ELF-1 (cell line): ENCODE measurements around the gene MAU2.
"Not testable (repeated sequence)": the region's sequence is repeated elsewhere in the genome, so short reads cannot be mapped to it uniquely, and the experiment has no call there.

ENCODE experiments used
- DNase-seq: peaks from one replicate; pipeline ENCODE4 v3.0.0-alpha.2; 2016; ENCODE audit warnings: low read depth, low spot score

Gene MAU2

DNA sequence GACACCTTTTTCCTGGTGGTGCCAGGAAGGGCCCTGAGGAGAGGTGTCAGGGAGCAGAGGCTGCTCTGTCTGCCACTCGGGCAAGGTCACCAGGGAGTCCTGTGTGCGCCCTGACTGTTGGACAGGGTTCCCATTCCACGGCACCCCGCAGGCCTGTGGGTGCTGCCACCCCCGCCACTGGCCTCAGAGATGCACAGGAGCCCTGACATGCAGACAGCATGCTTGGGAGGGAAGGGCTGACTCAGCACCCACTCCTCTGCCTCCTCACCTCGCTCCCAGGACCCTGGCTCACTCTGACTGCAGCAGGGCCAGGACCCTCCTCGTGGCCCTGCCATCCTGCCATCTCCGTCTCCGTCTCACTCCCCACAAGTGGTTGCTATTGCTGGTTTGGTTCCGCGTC, 25.3 kb downstream of the MAU2 start:
- no peak for DNase-seq

GRCh38 chr19:19347401-19348110, 26.9 kb downstream of the MAU2 start:
- no peak for DNase-seq

GRCh38 chr19:19348266-19348665, 27.6 kb downstream of the MAU2 start:
- DNase-seq: no peak

DNA sequence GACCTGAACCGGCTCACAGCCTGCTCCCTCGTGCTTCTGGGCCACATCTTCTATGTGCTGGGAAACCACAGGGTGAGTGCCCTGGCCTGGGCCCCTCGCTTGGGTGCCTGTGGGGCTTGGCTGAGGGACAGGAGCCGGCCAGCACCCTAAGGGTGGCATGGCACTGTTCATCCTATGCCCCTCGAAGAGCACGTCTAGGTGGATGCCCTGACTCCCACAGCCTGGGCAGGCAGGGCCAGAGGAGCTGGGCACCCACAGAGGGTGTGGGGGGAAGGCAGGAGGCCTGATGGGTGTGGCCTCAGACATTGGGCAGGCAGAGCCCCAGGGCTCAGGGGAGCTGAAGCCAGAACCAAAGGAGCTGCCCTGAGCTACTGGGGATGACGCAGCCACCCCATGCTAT, 28.7 kb downstream of the MAU2 start:
- no peak for DNase-seq

- not testable (repeated sequence) for DNase-seq
Measured at GRCh38 chr19:19350756-19351155, 30.1 kb downstream of the MAU2 start.

GRCh38 chr19:19352823-19353222, 32.2 kb downstream of the MAU2 start:
- DNase-seq: no peak

DNA sequence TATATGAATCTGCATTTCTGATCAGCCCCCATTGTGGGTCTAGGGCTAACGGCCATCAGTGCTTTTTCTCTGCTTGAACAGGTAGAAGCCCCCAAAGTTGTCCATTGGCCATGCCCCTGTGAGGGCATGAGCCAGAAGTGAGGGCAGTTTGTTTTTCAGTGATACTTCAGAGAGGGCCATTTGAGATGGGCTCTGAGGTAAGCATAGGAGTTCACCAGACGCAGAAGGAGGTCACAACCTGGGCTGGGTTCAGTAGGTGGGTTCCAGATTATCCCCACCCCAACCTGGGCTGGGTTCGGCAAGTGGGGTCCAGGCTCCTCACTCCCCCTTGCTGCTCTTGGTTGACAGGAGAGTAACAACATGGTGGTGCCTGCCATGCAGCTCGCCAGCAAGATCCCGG, 33.4 kb downstream of the MAU2 start:
- no peak for DNase-seq

DNA sequence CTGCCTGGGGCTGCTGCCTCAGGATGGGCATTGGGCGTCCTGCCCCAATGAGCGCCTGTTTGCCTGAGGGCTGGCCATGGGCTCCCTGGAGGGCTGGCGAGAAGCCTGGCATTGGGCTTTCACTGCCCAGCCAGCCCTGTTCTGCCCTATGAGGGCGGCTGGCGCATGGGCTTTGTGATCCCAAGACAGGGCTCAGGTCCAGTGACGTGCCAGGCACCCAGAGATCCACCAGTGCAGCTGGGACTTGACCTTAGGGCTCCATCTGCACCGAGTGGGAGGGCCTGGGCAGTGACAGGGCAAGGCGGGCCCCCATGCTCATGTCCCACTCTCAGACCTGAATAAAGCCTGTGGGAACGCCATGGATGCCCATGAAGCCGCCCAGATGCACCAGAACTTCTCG, 34.3 kb downstream of the MAU2 start:
- no peak for DNase-seq

GRCh38 chr19:19355606-19356139, 35.0 kb downstream of the MAU2 start:
- no peak for DNase-seq

DNA sequence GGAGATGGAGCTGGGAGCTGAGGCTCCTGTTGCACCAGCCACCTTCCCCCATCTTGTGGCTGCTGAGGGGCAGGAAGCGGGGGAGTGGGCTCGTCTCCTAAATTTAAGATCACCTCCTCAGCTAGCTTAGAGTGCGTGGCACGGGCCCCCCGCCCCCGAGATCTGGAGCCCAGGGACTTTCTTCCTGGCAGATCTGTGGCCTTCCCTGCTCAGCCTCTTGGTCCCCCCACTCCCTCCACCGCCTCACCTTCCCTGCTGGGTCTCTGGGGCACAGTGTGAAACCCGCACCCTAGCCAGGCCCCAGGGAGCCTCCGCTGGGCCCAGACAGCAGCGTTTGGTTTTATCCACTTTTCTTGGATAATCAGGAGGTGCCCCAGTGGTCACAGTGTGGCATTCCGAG, 35.9 kb downstream of the MAU2 start:
- DNase-seq: no peak

DNA sequence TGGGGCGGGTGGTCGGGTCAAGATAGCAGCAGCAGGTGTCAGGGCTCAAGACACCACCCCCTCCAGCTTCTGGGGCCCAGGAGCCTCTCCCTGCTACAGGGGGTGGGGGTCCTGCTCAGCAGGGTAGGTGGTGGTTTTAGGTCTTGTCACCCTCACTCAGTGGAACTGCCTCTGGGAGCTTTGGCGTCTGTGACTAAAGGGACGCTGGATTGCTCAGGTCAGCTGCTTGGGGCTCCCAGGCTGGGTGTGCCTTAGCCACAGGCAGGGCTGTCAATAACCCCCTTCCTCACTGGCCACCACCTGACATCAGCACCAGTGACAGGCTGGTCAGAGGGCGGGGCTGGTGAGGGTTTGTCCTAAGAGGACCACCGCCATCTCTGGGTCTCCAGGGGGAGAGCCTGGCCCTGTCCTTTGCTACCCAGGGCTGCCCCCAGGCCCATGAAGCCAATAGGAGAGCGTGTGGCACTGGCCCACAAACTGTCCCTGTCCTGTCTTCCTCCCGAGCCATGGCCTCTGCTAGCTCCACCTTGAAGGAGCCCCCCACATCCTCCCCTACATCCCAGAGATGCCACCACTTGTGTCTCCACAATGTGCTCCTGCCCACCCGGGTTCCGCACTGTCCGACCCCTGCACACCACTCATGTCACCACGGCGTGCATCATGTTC, 36.4 kb downstream of the MAU2 start:
- no peak for DNase-seq

- DNase-seq: peak; percentile 94
Measured at GRCh38 chr19:19361075-19361594, 40.5 kb downstream of the MAU2 start.

DNA sequence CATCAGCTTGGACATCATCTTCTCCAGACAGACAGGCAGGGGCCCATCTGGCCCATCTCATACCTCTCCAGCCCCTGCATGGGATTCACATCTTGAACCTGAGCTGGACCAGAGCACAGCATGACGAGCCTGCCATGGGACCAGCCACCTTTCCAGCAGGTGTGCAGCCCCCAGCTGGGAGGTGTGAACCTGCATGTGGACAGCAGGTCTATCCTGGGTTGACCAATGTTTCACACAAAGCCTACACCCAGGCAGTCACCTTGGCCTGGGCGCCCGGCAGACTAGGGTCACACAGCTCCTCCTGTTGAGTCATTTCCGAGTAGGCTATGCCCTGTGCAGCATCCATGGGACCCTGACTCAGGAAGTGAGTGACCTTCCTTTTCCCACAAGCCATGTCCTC, 41.4 kb downstream of the MAU2 start:
- DNase-seq: no peak

- peak; percentile 96 for DNase-seq
Measured at GRCh38 chr19:19366434-19367396, 46.1 kb downstream of the MAU2 start.

DNA sequence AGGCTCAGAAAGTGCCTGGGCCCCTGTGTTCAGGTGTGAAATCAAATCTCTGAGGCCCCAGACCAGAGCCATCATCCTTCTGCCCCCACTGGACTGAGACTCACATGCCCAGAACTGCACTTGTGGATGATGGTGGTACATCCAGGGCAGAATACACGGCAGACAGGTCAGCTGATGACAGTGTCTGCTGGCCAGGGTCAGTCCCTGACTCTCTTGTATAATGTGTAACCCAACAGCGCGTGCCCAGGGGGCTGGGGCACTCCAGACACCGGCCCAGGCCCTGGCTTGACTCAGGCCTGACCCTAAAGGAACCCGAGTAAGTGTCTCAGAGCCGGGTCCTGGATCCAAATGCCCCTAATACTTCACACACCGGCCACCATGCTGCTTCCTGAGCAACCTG, 47.5 kb downstream of the MAU2 start:
- no peak for DNase-seq

DNA sequence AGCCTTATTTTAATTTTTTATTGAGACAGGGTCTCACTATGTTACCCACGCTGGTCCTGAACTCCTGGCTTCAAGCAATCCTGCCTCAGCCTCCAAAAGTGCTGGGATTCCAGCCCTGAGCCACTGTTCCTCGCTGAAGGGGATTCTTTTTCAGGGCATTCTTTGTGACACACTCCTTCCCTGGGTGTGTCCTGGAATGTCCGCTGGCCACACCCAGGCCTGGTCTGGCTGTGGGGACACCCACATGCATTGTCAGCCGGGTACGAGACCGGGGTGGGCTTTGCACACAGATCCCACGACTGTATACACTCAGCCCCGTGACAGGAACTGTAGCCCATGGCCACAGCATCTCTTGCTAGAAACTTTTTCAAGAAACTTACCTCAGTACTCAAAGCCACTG, 50.4 kb downstream of the MAU2 start:
- no peak for DNase-seq

DNA sequence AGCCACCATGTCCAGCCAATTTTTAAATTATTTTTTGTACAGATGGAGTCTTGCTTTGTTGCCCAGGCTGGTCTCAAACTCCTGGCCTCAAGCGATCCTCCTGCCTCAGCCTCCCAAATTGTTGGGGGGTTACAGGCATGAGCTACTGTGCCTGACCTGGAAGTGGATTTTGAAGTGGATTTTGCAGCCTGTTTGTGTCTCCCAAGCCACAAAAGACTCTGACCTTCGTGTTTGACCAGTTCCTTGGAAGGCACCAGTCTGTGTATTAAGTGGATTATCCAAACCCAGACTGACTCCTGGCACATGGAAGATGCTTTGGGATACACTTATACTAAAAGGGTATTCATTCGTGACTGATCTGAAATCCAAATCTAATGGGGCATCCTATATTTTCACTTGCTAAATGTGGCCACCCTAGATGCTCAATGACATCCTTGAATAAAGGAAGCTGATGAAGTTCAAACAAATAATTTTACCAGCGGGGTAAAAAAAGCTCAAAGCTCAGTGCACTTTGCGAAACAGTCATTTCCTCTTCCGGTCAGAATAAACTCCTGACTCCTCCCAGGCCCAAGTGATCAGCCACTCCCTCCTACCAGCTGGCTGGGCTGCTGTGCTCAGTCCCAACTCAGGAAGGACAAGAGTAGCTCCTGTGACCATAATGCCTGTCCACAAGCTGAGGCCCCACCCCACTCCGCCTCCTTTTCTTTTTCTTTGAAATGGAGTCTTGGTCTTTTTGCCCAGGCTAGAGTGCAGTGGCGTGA, 52.2 kb downstream of the MAU2 start:
- DNase-seq: peak; percentile 78

GRCh38 chr19:19379527-19379926, 58.9 kb downstream of the MAU2 start:
- no peak for DNase-seq

DNA sequence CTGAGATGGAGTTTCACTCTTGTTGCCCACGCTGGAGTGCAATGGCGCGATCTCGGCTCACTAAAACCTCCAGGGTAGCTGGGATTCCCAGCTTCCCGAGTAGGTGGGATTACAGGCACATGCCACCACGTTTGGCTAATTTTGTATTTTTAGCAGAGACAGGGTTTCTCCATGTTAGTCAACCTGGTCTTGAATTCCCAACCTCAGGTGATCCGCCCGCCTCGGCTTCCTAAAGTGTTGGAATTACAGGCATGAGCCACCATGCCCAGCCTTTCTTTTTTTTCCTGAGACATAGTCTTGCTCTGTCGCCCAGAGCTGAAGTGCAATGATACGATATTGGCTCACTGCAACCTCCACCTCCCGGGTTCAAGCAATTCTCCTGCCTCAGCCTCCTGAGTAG, 59.7 kb downstream of the MAU2 start:
- not testable (repeated sequence) for DNase-seq

GRCh38 chr19:19381007-19381926, 60.6 kb downstream of the MAU2 start:
- no peak for DNase-seq
